ENCODE data around the gene DGKI. TPM values are rescaled to one million over a fixed set of nuclear protein-coding genes. Genes with fewer than 3 reads are reported as not detected.
"Not testable (repeated sequence)": the region's sequence is repeated elsewhere in the genome, so short reads cannot be mapped to it uniquely, and the experiment has no call there.

DGKI gene
- total RNA-seq, 2 experiments from 2014 or later, result 1.3 to 2.0 TPM

DNA sequence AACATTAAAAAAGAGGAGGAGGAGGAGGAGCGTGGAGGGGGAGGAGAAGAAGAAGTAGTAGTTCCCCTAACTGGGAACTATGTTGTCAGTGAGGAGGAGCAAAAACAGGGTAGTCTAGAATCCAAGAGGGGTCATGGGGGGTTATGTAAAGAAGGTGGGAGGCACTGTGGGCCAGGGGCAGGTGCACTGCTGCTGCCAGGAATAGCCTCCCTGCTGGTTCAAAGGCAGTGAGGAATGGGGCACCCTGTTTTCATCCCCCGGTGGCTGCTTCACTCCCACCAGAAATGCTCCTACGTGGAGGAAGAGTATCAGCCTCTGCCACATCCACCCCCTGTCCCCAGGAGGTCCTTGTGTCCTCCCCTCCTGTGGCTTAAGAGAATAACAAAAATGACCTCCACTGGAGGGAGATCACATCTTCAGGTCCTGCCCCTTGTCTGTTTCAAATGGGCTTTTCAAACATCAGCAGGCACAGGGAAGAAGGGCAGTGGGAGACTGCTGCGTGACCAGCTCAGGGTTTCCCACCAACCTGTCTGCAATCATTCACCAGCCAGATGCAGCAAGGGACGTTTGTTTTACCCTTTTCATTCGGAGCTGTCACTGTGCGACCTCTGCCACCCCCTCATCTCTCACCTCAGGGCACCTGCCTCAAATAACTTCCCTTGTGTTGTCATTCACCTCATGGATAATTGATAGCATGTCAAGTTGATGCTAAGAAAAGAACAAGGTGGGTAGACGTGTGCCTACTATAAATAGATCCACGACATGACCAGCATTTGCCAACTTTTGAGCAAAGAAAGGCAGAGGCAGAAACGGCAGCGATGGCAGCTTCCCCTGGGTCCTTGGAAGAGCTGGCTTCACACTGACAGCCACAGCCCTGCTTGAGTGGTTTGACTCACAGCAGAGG is 92.6 kb downstream of the DGKI start:
- CTCF ChIA-PET, result no interaction called here
- POLR2A ChIA-PET, result no interaction called here

GRCh38 chr7:137753575-137753947 is 93.2 kb downstream of the DGKI start:
- ChIA-PET POLR2A (no interaction called here), CTCF (no interaction called here)

- POLR2A ChIA-PET, result no interaction called here
- CTCF ChIA-PET, result no interaction called here
Measured at GRCh38 chr7:137753067-137753466, 93.7 kb downstream of the DGKI start.

DNA sequence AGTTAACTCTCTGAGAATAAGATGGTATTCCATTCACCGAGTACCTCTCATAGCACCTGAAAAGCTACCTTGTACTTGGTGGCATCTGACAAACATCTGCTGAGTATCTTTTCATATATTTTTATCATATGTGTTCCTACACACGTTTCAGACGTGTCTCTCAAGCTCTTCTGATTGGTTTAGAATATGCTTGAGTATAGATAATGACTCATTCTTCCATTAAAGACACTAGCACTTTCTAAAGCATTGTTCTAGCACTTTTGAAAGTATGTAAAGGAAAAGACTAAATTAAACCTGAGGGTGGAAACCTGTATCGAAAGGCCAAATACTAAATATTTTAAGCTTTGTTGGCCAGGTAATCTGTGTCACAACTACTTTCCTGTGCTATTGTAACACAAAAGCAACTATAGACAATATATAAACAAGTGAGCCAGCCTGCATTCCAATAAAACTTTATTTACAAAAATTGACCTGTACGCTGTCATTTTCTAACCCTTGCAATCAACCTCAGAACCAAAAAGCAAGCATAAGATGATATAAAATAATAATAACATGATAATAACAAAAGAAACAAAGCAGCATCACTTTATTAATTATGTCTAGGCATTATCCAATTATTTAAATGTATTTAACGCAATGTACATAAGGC is 95.3 kb downstream of the DGKI start:
- POLR2A ChIA-PET, result no interaction called here
- CTCF ChIA-PET, result no interaction called here

- CTCF ChIA-PET, result no interaction called here
- POLR2A ChIA-PET, result no interaction called here
Measured at GRCh38 chr7:137747359-137748031, 99.3 kb downstream of the DGKI start.

DNA sequence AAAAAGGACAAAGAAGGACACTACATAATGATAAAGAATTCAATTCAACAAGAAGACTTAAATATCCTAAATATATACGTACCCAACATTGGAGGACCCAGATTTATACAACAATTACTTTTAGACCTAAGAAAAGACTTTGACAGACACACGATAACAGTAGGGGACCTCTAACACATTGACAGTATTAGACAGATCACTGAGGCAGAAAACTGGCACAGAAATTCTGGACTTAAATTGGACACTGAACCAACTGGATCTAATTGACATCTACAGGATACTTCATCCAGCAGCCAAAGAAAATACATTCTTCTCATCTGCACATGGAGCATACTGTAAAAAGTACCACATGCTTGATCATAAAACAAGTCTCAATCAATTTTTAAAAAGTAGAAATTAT is 103.8 kb downstream of the DGKI start:
- POLR2A ChIA-PET, result no interaction called here
- CTCF ChIA-PET, result no interaction called here

DNA sequence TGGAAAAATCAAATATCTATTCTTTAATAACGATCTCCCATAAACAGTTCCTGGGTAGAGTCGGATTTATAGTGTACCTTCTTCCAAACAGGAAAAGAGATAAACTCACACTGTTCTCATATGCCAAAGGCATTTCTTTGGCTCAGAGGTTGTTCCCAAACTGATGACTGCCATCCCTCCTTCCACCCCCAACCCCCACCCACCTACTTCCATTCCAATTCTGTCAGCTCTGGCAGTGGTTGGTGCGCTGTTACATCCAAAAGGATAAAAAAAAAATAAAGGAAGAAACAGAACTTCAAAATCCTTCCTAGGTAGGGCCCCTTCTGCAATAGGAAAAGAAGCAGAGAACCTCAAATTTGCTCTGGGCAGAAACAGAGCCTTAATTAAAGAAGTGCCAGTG is 104.7 kb downstream of the DGKI start:
- ChIA-PET POLR2A (no interaction called here), CTCF (no interaction called here)

- POLR2A ChIA-PET, result no interaction called here
- CTCF ChIA-PET, result no interaction called here
Measured at GRCh38 chr7:137741443-137741842, 105.3 kb downstream of the DGKI start.

GRCh38 chr7:137734221-137734620 is 112.6 kb downstream of the DGKI start:
- ChIA-PET CTCF (no interaction called here), POLR2A (interaction anchor here (0.6 kb wide), 1 partner anchor 417 kb away, joined by 5 read pairs; no protein-coding TSS in a partner anchor)

GRCh38 chr7:137732168-137732567 is 114.6 kb downstream of the DGKI start:
- POLR2A ChIA-PET, result no interaction called here

GRCh38 chr7:137731436-137731835 is 115.3 kb downstream of the DGKI start:
- ChIA-PET CTCF (interaction anchor here (0.6 kb wide), 1 partner anchor 1599 kb away, joined by 4 read pairs; no protein-coding TSS in a partner anchor), POLR2A (no interaction called here)

More at GRCh38 chr7:137732168-137732567, 114.6 kb downstream of the DGKI start:
- CTCF ChIA-PET, result no interaction called here

- CTCF ChIA-PET, result no interaction called here
Measured at GRCh38 chr7:137728426-137728825, 118.3 kb downstream of the DGKI start.

DNA sequence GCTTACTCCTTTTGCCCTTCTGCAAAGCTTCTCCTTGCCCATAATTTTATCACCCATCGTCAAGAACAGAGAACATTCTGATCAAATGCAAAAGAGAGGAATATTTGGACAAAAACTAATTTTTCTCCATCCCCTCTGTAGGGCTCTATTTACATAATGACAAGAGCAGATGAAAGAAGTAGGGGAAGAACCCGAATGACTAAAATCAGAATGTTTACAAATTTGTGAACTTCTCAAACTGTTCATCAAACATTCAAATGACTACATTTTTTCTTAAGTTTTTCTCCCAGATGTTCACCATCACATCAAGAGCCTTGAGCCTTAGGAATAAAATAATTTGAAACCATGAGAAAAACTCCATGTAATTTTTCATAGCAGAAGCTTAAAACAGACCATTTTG is 119.4 kb downstream of the DGKI start:
- CTCF ChIA-PET, result no interaction called here
- POLR2A ChIA-PET, result no interaction called here

More at GRCh38 chr7:137728426-137728825, 118.3 kb downstream of the DGKI start:
- POLR2A ChIA-PET, result no interaction called here

GRCh38 chr7:137718355-137718754 is 128.4 kb downstream of the DGKI start:
- CTCF ChIA-PET, result no interaction called here
- POLR2A ChIA-PET, result no interaction called here

- ChIA-PET POLR2A (no interaction called here), CTCF (no interaction called here)
Measured at GRCh38 chr7:137717811-137718271, 128.9 kb downstream of the DGKI start.

- ChIA-PET CTCF (no interaction called here), POLR2A (no interaction called here)
Measured at GRCh38 chr7:137717045-137717444, 129.7 kb downstream of the DGKI start.

DNA sequence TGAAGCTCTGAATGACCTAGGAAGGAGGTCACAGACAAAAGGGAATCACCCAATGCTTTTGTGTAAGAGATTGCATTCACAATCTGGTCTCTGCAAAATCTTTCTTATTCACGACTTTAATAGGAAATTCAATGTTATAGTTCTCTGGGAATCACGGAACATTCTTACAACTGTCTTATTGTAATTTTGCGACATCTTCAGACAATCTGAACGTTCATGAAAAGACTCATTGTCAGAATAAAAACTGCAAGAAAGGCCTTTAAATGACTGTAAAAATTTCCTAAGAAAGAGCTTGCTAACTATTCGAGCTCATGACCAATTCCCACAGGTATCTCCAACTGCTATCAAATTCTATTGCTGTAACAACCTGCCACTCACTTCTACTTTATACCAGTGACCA is 130.7 kb downstream of the DGKI start:
- ChIA-PET POLR2A (no interaction called here), CTCF (no interaction called here)

GRCh38 chr7:137715533-137715932 is 131.2 kb downstream of the DGKI start:
- CTCF ChIA-PET, result no interaction called here
- POLR2A ChIA-PET, result no interaction called here

DNA sequence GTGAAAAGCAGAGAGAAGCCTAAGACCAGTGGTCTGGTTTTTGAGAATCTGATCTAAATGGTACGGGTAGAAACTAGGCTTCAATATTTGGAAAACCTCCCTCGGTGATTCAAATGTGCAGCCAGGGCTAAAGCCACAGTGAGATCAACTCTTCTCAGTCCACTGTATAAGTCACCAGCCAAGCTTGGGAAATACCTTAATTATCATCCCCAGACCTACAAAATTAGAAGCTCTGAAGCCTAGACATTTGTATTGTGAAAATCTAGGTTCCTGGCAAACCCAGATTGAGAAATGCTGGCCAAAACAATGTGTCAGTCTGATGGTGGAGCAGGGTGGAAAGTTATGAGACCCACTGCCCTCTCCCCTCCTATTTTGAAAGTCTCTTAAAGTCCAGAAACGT is 131.7 kb downstream of the DGKI start:
- ChIA-PET CTCF (no interaction called here), POLR2A (no interaction called here)

- POLR2A ChIA-PET, result not testable (repeated sequence)
- CTCF ChIA-PET, result interaction anchor here (0.7 kb wide), 1 partner anchor 325 kb away, joined by 3 read pairs; no protein-coding TSS in a partner anchor
Measured at GRCh38 chr7:137706330-137706729, 140.4 kb downstream of the DGKI start.

- POLR2A ChIA-PET, result no interaction called here
Measured at GRCh38 chr7:137704723-137705122, 142.1 kb downstream of the DGKI start.

More at GRCh38 chr7:137704723-137705122, 142.1 kb downstream of the DGKI start:
- CTCF ChIA-PET, result interaction anchor here (0.6 kb wide), 1 partner anchor 1022 kb away, joined by 4 read pairs; no protein-coding TSS in a partner anchor

Data from activated CD8-positive, alpha-beta memory T cell treated with anti-CD3 and anti-CD28 coated beads for 36 hours (primary cell).